Measurements from ENCODE around the gene MFSD12.
A peak's percentile ranks its signal among the peaks of the same experiment; 100 is the strongest.

Gene MFSD12

DNA sequence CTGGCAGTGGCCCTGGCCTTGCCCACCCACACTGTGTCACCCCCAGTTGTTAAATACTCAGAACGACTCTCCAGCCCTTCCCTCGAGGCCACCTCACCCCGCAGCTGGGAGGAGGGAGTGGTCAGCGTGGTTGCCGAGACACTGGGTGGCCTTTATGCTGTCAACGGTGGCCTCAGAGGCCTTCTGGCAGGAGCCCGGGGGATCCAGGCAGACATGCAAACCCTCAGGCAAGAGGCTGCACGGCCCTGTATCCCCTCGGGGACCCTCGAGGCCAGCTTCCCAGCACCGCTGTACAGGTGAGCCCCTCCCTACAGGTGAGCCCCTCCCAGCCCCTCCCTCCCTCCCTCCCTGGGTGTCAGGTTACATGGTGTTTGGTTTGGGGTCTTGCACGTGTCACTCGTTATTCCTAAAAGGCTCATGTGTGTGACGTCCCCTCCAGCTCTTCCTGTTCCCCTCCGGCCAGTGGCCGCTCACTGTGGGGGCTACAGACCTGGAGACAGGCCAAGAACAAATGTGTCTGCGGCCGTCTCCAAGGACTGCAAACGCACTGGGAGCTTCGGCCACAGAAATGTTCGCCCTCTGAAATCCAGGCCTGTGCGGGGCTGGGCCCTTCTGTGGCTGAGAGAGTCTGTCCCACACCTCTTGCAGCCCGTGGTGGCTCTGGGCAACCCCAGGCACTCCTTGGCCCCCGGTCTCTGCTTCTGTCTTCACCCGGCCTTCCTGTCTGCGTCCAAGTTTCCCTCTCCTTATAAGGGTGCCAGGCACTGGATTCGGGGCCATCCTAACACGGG lies 18.2 kb downstream of the MFSD12 start, which contains the start of gene TEKTIP1:
Gene TEKTIP1 (plus strand): TSS at position 210 of the 791 bp plus-strand sequence. CDS start 4 bp downstream, at position 214.
- Histone ChIP-seq H3K9me3 (no peaks in the 10 kb centered on the region), H3K36me3 (peaks cover 52% of the 10 kb centered on the region), H3K27ac (0 out of 2 replicates have a peak within 1 kb of the TSS, but pooled peaks have one; percentile 11), H3K9ac (no peak within 1 kb of the TSS), H3K27me3 (no peaks in the 10 kb centered on the region), H4K20me1 (peaks cover 73% of the 10 kb centered on the region), H3K4me2 (no peak within 1 kb of the TSS), H3K4me3 (no peak within 1 kb of the TSS), H3K4me1 (peaks cover 39% of the 10 kb centered on the region)
- TF ChIP-seq Cebpa-rat (IDR thresholded peaks at IDR 0.05): no peak

DNA sequence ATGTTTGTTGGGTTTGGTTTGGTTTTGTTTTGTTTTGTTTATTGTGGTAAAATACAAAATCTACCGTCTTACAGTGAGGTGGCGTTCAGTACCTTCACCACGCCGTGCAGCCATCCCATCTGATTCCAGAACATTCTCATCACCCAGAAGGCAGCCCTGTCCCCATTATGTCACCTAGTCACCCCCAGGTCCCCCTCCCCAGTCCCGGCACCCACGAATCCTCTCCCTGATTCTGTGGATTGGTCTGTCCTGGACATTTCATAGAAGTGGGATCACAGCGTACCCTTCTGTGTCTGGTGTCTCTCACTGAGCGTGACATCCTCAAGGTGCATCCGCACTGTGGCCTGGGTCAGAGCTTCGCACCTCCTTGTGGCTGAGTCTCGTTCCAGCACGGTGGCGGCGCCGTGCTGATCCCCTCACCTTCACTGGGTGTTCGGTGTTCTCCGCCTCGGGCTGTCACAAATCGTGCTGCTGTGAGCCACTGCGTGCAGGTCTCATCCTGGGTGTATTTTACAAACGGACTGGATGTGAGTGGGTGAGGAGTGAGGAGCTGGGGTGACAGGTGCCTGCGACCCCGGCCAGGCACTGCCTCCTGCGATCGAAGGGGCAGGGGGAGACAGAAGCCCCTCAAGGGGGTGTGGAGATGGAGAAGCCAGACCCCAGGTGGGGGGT lies 19.0 kb downstream of the MFSD12 start:
- Histone ChIP-seq H3K9me3 (no peaks in the 10 kb centered on the region), H3K4me1 (peaks cover 47% of the 10 kb centered on the region), H3K27ac (no peak overlapping the region), H3K27me3 (no peaks in the 10 kb centered on the region), H3K36me3 (peaks cover 52% of the 10 kb centered on the region), H3K9ac (no peak overlapping the region), H3K4me3 (no peak overlapping the region), H3K4me2 (no peak overlapping the region), H4K20me1 (peaks cover 73% of the 10 kb centered on the region)
- no peak for TF ChIP-seq Cebpa-rat (IDR thresholded peaks at IDR 0.05)

DNA sequence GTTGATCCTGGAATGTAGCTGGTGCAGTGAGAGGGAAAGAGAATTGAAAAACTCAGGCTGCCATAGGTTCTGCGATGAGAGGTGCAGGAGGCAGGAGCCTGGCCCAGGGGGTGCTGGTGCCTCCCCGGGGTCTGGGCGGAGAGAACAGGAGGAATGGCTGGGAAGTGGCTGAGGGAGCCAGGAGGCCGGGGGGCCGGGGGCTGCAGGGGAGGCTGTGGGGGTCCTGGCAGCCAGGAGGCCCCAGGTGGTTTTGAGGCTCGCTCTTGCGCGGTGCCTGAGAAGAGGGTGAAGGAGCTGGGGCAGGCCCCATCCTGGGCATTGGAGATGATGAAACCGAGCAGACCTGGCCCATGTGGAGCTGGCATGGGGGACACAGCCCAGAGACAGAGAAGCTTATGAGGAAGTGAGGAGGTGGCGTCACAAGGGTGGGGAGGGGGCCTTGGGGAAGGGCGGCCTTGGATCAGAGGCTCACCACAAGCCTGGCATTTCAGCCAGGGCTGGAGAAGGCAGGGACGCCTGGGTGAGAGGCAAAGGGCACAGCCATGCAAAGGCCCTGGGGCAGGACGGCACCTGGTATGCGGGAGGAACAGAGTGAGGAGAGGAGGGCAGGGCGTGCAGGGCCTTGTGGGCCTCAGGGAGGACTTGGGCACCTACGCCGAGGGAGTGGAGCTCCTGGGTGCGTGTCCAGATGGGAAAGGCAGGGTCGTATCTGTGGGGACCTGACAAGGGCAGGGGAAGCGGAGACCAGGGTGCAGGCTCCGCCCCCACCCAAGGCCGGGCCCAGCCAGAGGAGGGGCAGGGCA lies 19.7 kb downstream of the MFSD12 start:
- H3K9me3 ChIP-seq: no peaks in the 10 kb centered on the region
- H4K20me1 ChIP-seq: peaks cover 76% of the 10 kb centered on the region
- peaks cover 54% of the 10 kb centered on the region for H3K4me1 ChIP-seq
- TF ChIP-seq Cebpa-rat (IDR thresholded peaks at IDR 0.05): no peak
- H3K27me3 ChIP-seq: no peaks in the 10 kb centered on the region
- no peak overlapping the region for H3K4me3 ChIP-seq
- peak overlapping the region; percentile 86 for H3K4me2 ChIP-seq
- 0 out of 2 replicates have a peak overlapping the region, but pooled peaks have one; percentile 11 for H3K27ac ChIP-seq
- no peak overlapping the region; the same call in 1 of the 2 replicates for H3K9ac ChIP-seq
- peaks cover 54% of the 10 kb centered on the region for H3K36me3 ChIP-seq

DNA sequence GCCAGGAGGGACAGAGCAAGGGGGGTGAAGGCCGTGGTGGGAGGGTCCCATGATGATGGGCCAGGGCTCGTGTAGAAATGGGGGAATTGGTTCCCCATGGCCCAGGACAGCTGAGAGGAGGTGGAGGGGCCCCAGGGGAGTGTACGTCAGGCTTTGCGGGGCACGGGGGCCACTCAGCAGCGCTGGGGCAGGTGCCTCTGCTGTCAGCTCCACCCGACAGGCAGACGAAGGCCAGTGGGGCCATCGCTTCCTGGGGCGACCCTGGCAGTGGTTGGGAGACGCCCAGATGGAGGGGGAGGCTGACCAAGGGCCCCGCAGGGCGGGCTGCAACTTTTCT lies 20.3 kb downstream of the MFSD12 start:
- TF ChIP-seq Cebpa-rat (IDR thresholded peaks at IDR 0.05): no peak
- Histone ChIP-seq H3K4me3 (no peak overlapping the region), H3K9ac (no peak overlapping the region; the same call in 1 of the 2 replicates), H3K36me3 (peaks cover 54% of the 10 kb centered on the region), H4K20me1 (peaks cover 76% of the 10 kb centered on the region), H3K4me2 (peak overlapping the region; percentile 86), H3K9me3 (no peaks in the 10 kb centered on the region), H3K4me1 (peaks cover 54% of the 10 kb centered on the region), H3K27me3 (no peaks in the 10 kb centered on the region), H3K27ac (0 out of 2 replicates have a peak overlapping the region, but pooled peaks have one; percentile 11)

DNA sequence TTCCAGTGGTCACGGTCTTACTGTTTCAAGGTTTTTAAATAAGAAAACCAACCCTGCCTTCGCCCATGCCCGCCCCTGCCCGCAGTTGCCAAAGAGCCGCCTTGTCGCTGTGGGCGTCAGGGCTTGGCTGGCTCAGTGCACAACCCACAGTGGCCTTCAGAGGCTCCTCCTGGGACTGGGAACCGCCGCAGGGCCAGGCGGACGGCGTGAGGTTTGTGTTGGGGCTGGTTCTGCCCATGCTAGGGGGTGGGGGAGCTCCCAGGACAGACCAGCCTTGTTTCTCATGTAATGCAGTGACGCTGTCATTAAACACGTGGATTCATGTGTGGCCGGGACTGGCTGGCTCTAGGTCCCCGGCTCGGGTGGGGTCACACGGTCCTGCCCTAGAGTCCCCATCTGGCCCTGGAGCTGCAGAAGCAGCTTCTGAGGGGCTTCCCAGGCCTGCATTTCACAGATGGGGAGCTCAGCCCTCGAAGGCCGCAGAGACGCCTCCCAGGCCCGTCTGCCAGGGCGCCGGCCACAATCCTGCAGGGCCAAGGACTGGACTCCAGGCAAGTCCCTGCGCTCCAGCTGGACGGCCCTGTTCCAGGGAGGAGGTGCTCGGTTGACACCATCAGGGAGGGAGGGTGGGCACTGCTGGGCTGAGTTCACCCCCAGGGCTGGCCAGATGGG lies 20.8 kb downstream of the MFSD12 start:
- peaks cover 54% of the 10 kb centered on the region for H3K4me1 ChIP-seq
- H3K36me3 ChIP-seq: peaks cover 59% of the 10 kb centered on the region
- H3K9ac ChIP-seq: peak overlapping the region; percentile 48; the same call in 1 of the 2 replicates
- H3K27me3 ChIP-seq: no peaks in the 10 kb centered on the region
- TF ChIP-seq Cebpa-rat (IDR thresholded peaks at IDR 0.05): no peak
- peaks cover 76% of the 10 kb centered on the region for H4K20me1 ChIP-seq
- H3K4me2 ChIP-seq: peak overlapping the region; percentile 86
- H3K4me3 ChIP-seq: no peak overlapping the region
- no peaks in the 10 kb centered on the region for H3K9me3 ChIP-seq
- 0 out of 2 replicates have a peak overlapping the region, but pooled peaks have one; percentile 30 for H3K27ac ChIP-seq

DNA sequence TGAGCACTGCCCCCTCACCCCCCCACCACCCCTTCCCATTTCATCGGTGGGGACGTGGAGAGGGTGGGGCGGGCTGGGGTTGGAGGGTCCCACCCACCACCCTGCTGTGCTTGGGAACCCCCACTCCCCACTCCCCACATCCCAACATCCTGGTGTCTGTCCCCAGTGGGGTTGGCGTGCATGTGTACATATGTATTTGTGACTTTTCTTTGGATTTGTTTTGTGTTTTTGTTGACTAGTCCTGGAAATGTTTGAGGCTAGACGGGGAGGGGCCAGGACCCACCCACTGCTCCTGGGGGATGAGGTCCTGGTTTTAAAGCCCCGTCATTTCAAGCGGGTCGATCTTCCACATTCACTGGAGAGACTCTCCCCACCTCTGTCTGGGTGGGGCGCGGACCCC lies 21.4 kb downstream of the MFSD12 start:
- peaks cover 64% of the 10 kb centered on the region for H3K36me3 ChIP-seq
- 0 out of 2 replicates have a peak overlapping the region, but pooled peaks have one; percentile 30 for H3K27ac ChIP-seq
- H3K27me3 ChIP-seq: no peaks in the 10 kb centered on the region
- H3K4me2 ChIP-seq: peak overlapping the region; percentile 86
- TF ChIP-seq Cebpa-rat (IDR thresholded peaks at IDR 0.05): no peak
- peaks cover 54% of the 10 kb centered on the region for H3K4me1 ChIP-seq
- H3K4me3 ChIP-seq: no peak overlapping the region
- H4K20me1 ChIP-seq: peaks cover 80% of the 10 kb centered on the region
- H3K9ac ChIP-seq: peak overlapping the region; percentile 48; the same call in 1 of the 2 replicates
- no peaks in the 10 kb centered on the region for H3K9me3 ChIP-seq

DNA sequence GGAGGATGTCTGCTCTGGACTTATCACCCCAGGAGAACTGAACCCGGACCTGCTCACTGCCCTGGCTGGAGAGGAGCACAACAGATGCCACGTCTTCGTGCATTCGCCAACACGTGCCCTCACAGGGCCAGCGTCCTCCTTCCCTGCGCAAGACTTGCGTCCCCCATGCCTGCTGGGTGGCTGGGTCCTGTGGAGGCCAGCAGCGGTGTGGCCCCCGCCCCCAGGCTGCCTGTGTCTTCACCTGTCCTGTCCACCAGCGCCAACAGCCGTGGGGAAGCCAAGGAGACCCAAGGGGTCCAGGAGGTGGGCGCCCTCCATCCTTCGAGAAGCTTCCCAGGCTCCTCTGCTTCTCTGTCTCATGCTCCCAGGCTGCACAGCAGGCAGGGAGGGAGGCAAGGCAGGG lies 21.8 kb downstream of the MFSD12 start:
- Histone ChIP-seq H3K27me3 (no peaks in the 10 kb centered on the region), H3K9ac (no peak overlapping the region), H3K4me3 (no peak overlapping the region), H3K4me2 (peak overlapping the region; percentile 86), H4K20me1 (peaks cover 84% of the 10 kb centered on the region), H3K9me3 (no peaks in the 10 kb centered on the region), H3K4me1 (peaks cover 54% of the 10 kb centered on the region), H3K27ac (no peak overlapping the region), H3K36me3 (peaks cover 69% of the 10 kb centered on the region)
- no peak for TF ChIP-seq Cebpa-rat (IDR thresholded peaks at IDR 0.05)

DNA sequence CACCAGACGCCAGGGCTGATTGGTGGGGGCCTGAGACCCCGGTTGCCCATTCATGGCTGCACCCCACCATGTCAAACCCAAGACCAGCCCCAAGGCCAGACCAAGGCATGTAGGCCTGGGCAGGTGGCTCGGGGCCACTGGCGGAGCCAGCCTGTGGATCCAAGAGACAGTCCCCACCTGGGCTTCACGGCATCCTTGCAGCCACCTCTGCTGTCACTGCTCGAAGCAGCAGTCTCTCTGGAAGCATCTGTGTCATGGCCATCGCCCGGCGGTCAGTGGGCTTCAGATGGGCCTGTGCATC lies 22.2 kb downstream of the MFSD12 start:
- H4K20me1 ChIP-seq: peaks cover 87% of the 10 kb centered on the region
- peaks cover 54% of the 10 kb centered on the region for H3K4me1 ChIP-seq
- H3K9ac ChIP-seq: no peak overlapping the region
- H3K4me2 ChIP-seq: peak overlapping the region; percentile 86
- peaks cover 71% of the 10 kb centered on the region for H3K36me3 ChIP-seq
- H3K4me3 ChIP-seq: no peak overlapping the region; the same call in 1 of the 2 replicates
- H3K9me3 ChIP-seq: no peaks in the 10 kb centered on the region
- H3K27me3 ChIP-seq: no peaks in the 10 kb centered on the region
- TF ChIP-seq Cebpa-rat (IDR thresholded peaks at IDR 0.05): no peak
- H3K27ac ChIP-seq: no peak overlapping the region

Measured in BLaER1 (cell line).